Glutamatergic neuron (in vitro differentiated cells): ENCODE measurements around the gene KRTAP10-7. TPM values are rescaled to one million over a fixed set of nuclear protein-coding genes. Genes with fewer than 3 reads are reported as not detected.
"Not testable (repeated sequence)": the region's sequence is repeated elsewhere in the genome, so short reads cannot be mapped to it uniquely, and the experiment has no call there.

ENCODE experiments used
- DNase-seq: peaks from one replicate; pipeline ENCODE4 v3.0.0; 2022
- H3K27ac Mint-ChIP-seq: one replicate; pipeline ENCODE4 v1.8.0; 2020; ENCODE audit warnings: mild to moderate bottlenecking, mixed read lengths, inconsistent platforms; ENCODE audit not compliant: unreplicated experiment
- H3K27me3 Mint-ChIP-seq: one replicate; pipeline ENCODE4 v1.8.0; 2020; ENCODE audit warnings: mild to moderate bottlenecking, moderate library complexity, mixed read lengths, inconsistent platforms; ENCODE audit not compliant: unreplicated experiment
- H3K36me3 Mint-ChIP-seq: one replicate; pipeline ENCODE4 v1.8.0; 2020; ENCODE audit warnings: mild to moderate bottlenecking, mixed read lengths, inconsistent platforms; ENCODE audit not compliant: unreplicated experiment
- H3K4me1 Mint-ChIP-seq: one replicate; pipeline ENCODE4 v1.8.0; 2020; ENCODE audit warnings: mild to moderate bottlenecking, low read depth, mixed read lengths, inconsistent platforms; ENCODE audit not compliant: unreplicated experiment
- H3K4me3 Mint-ChIP-seq: one replicate; pipeline ENCODE4 v1.8.0; 2020; ENCODE audit warnings: mild to moderate bottlenecking, mixed read lengths, inconsistent platforms; ENCODE audit not compliant: unreplicated experiment
- H3K9me3 Mint-ChIP-seq: one replicate; pipeline ENCODE4 v1.8.0; 2020; ENCODE audit warnings: mild to moderate bottlenecking, moderate library complexity, mixed read lengths, inconsistent platforms; ENCODE audit not compliant: unreplicated experiment
- CTCF ChIP-seq: fragments of 200-600 bp; sonication (generic); IDR thresholded peaks from one replicate; pipeline ENCODE4 v1.5.0; 2021; ENCODE audit not compliant: partially characterized antibody, unreplicated experiment
- total RNA-seq: library from RNA; stranded (reverse); fragmentation: NEBNext Ultra II Directional; extraction: Animal tissue kit (Norgen Biotek cat#: 25700); gene quantifications from one replicate; pipeline ENCODE4 v1.2.1, GENCODE V29; 2021; ENCODE audit not compliant: unreplicated experiment

The KRTAP10-7 gene
- total RNA-seq, 1 donor from 2014 or later = not detected

- no peak for DNase-seq
- Mint-ChIP-seq H3K4me3 (no peak overlapping the region), H3K4me1 (peaks cover 3% of the 10 kb centered on the region), H3K27me3 (no peaks in the 10 kb centered on the region), H3K36me3 (peaks cover 30% of the 10 kb centered on the region), H3K27ac (no peak overlapping the region), H3K9me3 (peaks cover 13% of the 10 kb centered on the region)
- no peak for TF ChIP-seq CTCF
Measured at GRCh38 chr21:44636209-44637017, 36.0 kb downstream of the KRTAP10-7 start.

- peak; percentile 38 for DNase-seq
- Mint-ChIP-seq H3K27me3 (no peaks in the 10 kb centered on the region), H3K9me3 (peaks cover 11% of the 10 kb centered on the region), H3K36me3 (peaks cover 22% of the 10 kb centered on the region), H3K27ac (peak within 1 kb of the TSS; percentile 67), H3K4me1 (peaks cover 3% of the 10 kb centered on the region), H3K4me3 (peak within 1 kb of the TSS; percentile 64)
- no peak for TF ChIP-seq CTCF
Measured at GRCh38 chr21:44637018-44637850, 36.8 kb downstream of the KRTAP10-7 start, which contains the start of gene KRTAP10-10. TSS of gene KRTAP10-10 (plus strand) at chr21:44637356. CDS start at chr21:44637418, 62 bp downstream.

GRCh38 chr21:44637851-44638348, 37.5 kb downstream of the KRTAP10-7 start:
- H3K27me3 Mint-ChIP-seq, H3K4me1 Mint-ChIP-seq, DNase-seq: not testable (repeated sequence)
- Mint-ChIP-seq H3K27ac (peak overlapping the region; percentile 67), H3K9me3 (peaks cover 11% of the 10 kb centered on the region), H3K36me3 (peaks cover 22% of the 10 kb centered on the region), H3K4me3 (peak overlapping the region; percentile 64)

- H3K4me1 Mint-ChIP-seq, H3K27me3 Mint-ChIP-seq, DNase-seq, H3K27ac Mint-ChIP-seq, H3K9me3 Mint-ChIP-seq, H3K4me3 Mint-ChIP-seq: not testable (repeated sequence)
- peaks cover 16% of the 10 kb centered on the region for H3K36me3 Mint-ChIP-seq
Measured at GRCh38 chr21:44638506-44639330, 38.3 kb downstream of the KRTAP10-7 start.

GRCh38 chr21:44639331-44639655, 38.9 kb downstream of the KRTAP10-7 start:
- H3K9me3 Mint-ChIP-seq = peaks cover 11% of the 10 kb centered on the region
- H3K4me1 Mint-ChIP-seq = peaks cover 3% of the 10 kb centered on the region
- peaks cover 20% of the 10 kb centered on the region for H3K36me3 Mint-ChIP-seq
- H3K27ac Mint-ChIP-seq = no peak overlapping the region
- DNase-seq = no peak
- no peak for TF ChIP-seq CTCF
- H3K4me3 Mint-ChIP-seq = no peak overlapping the region
- H3K27me3 Mint-ChIP-seq = no peaks in the 10 kb centered on the region
